ENCODE data around the gene MAML2.

- TF ChIP-seq CTCF (IDR thresholded peaks at IDR 0.05) = no peak
- TF ChIP-seq POLR2A (IDR thresholded peaks at IDR 0.05) = no peak
These were observed 250.5 kb downstream of the MAML2 start for GRCh38 chr11:96092511-96092910.
